Measurements from ENCODE around the gene PNPLA5. TPM values are rescaled to one million over a fixed set of nuclear protein-coding genes. Genes with fewer than 3 reads are reported as not detected.

PNPLA5 gene
- total and polyA plus RNA-seq, 4 donors: not detected

- no peak for TF ChIP-seq CTCF (IDR thresholded peaks at IDR 0.05; ENCODE audit: control extremely low read depth, extremely low read depth)
- peaks cover 0 to 35% (median 23%) of the 10 kb centered on the region in 3 donors for H3K27me3 ChIP-seq (ENCODE audit: control insufficient read depth in 3 of 3, insufficient read depth in 3 of 3, low read length in 2 of 3)
- H3K9ac ChIP-seq (ENCODE audit: insufficient read depth in 1 of 2, low read length in 2 of 2): no peak overlapping the region
- H3K9me3 ChIP-seq (ENCODE audit: control insufficient read depth in 4 of 4, insufficient read depth in 3 of 4, low read length in 3 of 4): peaks cover 0 to 12% (median 4%) of the 10 kb centered on the region in 4 donors
- H3K4me1 ChIP-seq (ENCODE audit: control insufficient read depth in 5 of 5, insufficient read depth in 5 of 5, low read length in 5 of 5): peaks cover 0 to 4% (median 0%) of the 10 kb centered on the region in 5 donors
- no peak for ATAC-seq (ENCODE audit: insufficient read depth, low FRiP score)
- no peaks in the 10 kb centered on the region for H3K36me3 ChIP-seq (ENCODE audit: control insufficient read depth in 4 of 4, insufficient read depth in 4 of 4, low read length in 4 of 4)
- H3K27ac ChIP-seq (ENCODE audit: low read depth in 1 of 2, low read length in 1 of 2): no peak overlapping the region
- H3K4me3 ChIP-seq: no peak overlapping the region
- 79 to 88% methylated on average over 12 of the region's 12 CpGs for WGBS, 2 donors
- DNase-seq: no peak
Measured at GRCh38 chr22:43860831-43861230, 31.0 kb downstream of the PNPLA5 start.

- peaks cover 0 to 15% (median 4%) of the 10 kb centered on the region in 4 donors for H3K9me3 ChIP-seq (ENCODE audit: control insufficient read depth in 4 of 4, insufficient read depth in 3 of 4, low read length in 3 of 4)
- H3K27me3 ChIP-seq (ENCODE audit: control insufficient read depth in 3 of 3, insufficient read depth in 3 of 3, low read length in 2 of 3): peaks cover 0 to 31% (median 20%) of the 10 kb centered on the region in 3 donors
- no peak overlapping the region for H3K27ac ChIP-seq (ENCODE audit: low read depth in 1 of 2, low read length in 1 of 2)
- TF ChIP-seq CTCF (IDR thresholded peaks at IDR 0.05; ENCODE audit: control extremely low read depth, extremely low read depth): no peak
- WGBS, 2 donors: 85 to 89% methylated on average over 11 of the region's 11 CpGs
- no peak overlapping the region for H3K9ac ChIP-seq (ENCODE audit: insufficient read depth in 1 of 2, low read length in 2 of 2)
- H3K4me1 ChIP-seq (ENCODE audit: control insufficient read depth in 5 of 5, insufficient read depth in 5 of 5, low read length in 5 of 5): peaks cover 0 to 4% (median 0%) of the 10 kb centered on the region in 5 donors
- DNase-seq: no peak
- no peak overlapping the region for H3K4me3 ChIP-seq
- ATAC-seq (ENCODE audit: insufficient read depth, low FRiP score): no peak
- H3K36me3 ChIP-seq (ENCODE audit: control insufficient read depth in 4 of 4, insufficient read depth in 4 of 4, low read length in 4 of 4): no peaks in the 10 kb centered on the region
Measured at GRCh38 chr22:43860126-43860525, 31.7 kb downstream of the PNPLA5 start.

GRCh38 chr22:43859621-43860020 is 32.2 kb downstream of the PNPLA5 start:
- H3K9me3 ChIP-seq (ENCODE audit: control insufficient read depth in 4 of 4, insufficient read depth in 3 of 4, low read length in 3 of 4): peaks cover 0 to 15% (median 4%) of the 10 kb centered on the region in 4 donors
- H3K9ac ChIP-seq (ENCODE audit: insufficient read depth in 1 of 2, low read length in 2 of 2): no peak overlapping the region
- H3K27ac ChIP-seq (ENCODE audit: low read depth in 1 of 2, low read length in 1 of 2): no peak overlapping the region
- no peak for ATAC-seq (ENCODE audit: insufficient read depth, low FRiP score)
- H3K4me1 ChIP-seq (ENCODE audit: control insufficient read depth in 5 of 5, insufficient read depth in 5 of 5, low read length in 5 of 5): peaks cover 0 to 4% (median 0%) of the 10 kb centered on the region in 5 donors
- H3K4me3 ChIP-seq: no peak overlapping the region
- peaks cover 0 to 26% (median 17%) of the 10 kb centered on the region in 3 donors for H3K27me3 ChIP-seq (ENCODE audit: control insufficient read depth in 3 of 3, insufficient read depth in 3 of 3, low read length in 2 of 3)
- 82 to 88% methylated on average over 14 of the region's 14 CpGs for WGBS, 2 donors
- DNase-seq: no peak
- TF ChIP-seq CTCF (IDR thresholded peaks at IDR 0.05; ENCODE audit: control extremely low read depth, extremely low read depth): no peak
- no peaks in the 10 kb centered on the region for H3K36me3 ChIP-seq (ENCODE audit: control insufficient read depth in 4 of 4, insufficient read depth in 4 of 4, low read length in 4 of 4)

GRCh38 chr22:43859176-43859575 is 32.6 kb downstream of the PNPLA5 start:
- H3K9me3 ChIP-seq (ENCODE audit: control insufficient read depth in 4 of 4, insufficient read depth in 3 of 4, low read length in 3 of 4): peaks cover 0 to 15% (median 4%) of the 10 kb centered on the region in 4 donors
- 81 to 87% methylated on average over 7 of the region's 7 CpGs for WGBS, 2 donors
- peaks cover 0 to 22% (median 17%) of the 10 kb centered on the region in 3 donors for H3K27me3 ChIP-seq (ENCODE audit: control insufficient read depth in 3 of 3, insufficient read depth in 3 of 3, low read length in 2 of 3)
- no peak overlapping the region for H3K27ac ChIP-seq (ENCODE audit: low read depth in 1 of 2, low read length in 1 of 2)
- no peaks in the 10 kb centered on the region for H3K36me3 ChIP-seq (ENCODE audit: control insufficient read depth in 4 of 4, insufficient read depth in 4 of 4, low read length in 4 of 4)
- no peak for ATAC-seq (ENCODE audit: insufficient read depth, low FRiP score)
- TF ChIP-seq CTCF (IDR thresholded peaks at IDR 0.05; ENCODE audit: control extremely low read depth, extremely low read depth): no peak
- no peak for DNase-seq
- peaks cover 0 to 4% (median 0%) of the 10 kb centered on the region in 5 donors for H3K4me1 ChIP-seq (ENCODE audit: control insufficient read depth in 5 of 5, insufficient read depth in 5 of 5, low read length in 5 of 5)
- H3K4me3 ChIP-seq: no peak overlapping the region
- no peak overlapping the region for H3K9ac ChIP-seq (ENCODE audit: insufficient read depth in 1 of 2, low read length in 2 of 2)
